GM12874 (cell line): Measurements from ENCODE around the gene FSTL5.

Experiments used
- TF ChIP-seq, protein P1 (sequence below): IDR thresholded peaks from 2 replicates; pipeline ENCODE4 v1.5.1; 2011; ENCODE audit warnings: low read depth, mild to moderate bottlenecking, control low read depth, low read length, moderate library complexity; ENCODE audit not compliant: insufficient read depth

Gene FSTL5

GRCh38 chr4:161376275-161376674, 787.5 kb downstream of the FSTL5 start:
- TF ChIP-seq, protein P1, sequence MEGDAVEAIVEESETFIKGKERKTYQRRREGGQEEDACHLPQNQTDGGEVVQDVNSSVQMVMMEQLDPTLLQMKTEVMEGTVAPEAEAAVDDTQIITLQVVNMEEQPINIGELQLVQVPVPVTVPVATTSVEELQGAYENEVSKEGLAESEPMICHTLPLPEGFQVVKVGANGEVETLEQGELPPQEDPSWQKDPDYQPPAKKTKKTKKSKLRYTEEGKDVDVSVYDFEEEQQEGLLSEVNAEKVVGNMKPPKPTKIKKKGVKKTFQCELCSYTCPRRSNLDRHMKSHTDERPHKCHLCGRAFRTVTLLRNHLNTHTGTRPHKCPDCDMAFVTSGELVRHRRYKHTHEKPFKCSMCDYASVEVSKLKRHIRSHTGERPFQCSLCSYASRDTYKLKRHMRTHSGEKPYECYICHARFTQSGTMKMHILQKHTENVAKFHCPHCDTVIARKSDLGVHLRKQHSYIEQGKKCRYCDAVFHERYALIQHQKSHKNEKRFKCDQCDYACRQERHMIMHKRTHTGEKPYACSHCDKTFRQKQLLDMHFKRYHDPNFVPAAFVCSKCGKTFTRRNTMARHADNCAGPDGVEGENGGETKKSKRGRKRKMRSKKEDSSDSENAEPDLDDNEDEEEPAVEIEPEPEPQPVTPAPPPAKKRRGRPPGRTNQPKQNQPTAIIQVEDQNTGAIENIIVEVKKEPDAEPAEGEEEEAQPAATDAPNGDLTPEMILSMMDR, result no peak

- TF ChIP-seq, protein P1, result no peak
Observed at GRCh38 chr4:161364681-161365080, 799.1 kb downstream of the FSTL5 start.

DNA sequence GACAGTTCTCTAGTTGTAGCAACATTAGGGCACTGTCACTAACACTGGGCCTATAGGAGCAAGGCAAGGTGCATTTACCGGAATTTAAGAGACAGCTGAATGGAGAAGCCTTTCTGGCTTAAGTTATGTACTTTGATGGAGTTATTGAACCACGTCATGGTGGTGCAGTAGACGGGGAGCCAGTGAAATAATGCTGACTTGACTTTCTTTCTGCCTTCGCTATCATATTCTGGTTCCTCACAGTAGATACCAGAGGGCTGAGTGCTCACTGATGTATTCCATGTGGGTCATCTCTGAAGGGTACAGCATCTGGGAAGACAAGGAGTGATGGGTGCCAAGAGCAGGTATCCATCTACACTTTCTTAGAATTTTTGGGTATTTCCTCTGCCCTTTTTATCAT, 802.8 kb downstream of the FSTL5 start:
- TF ChIP-seq, protein P1, result no peak

GRCh38 chr4:161359491-161359890, 804.3 kb downstream of the FSTL5 start:
- TF ChIP-seq, protein P1, result no peak

DNA sequence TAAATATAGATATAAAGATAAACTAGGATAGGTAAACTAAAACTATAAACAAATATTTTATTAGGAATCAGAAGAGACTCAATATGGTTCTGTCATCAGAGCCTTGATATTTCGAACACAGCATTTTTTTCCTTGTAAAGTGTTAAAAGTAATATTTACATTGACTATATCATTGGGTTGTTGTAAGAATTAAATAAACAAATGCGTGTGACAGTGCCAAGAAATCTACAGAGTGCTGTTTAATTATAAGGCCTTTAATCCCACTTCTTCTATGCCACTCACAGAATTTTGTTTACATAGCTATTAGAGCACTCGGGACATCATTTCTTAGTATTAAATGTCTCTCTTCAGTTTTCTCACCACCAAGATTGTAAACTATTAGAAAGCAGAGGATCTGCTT, 807.4 kb downstream of the FSTL5 start:
- TF ChIP-seq, protein P1, result no peak

DNA sequence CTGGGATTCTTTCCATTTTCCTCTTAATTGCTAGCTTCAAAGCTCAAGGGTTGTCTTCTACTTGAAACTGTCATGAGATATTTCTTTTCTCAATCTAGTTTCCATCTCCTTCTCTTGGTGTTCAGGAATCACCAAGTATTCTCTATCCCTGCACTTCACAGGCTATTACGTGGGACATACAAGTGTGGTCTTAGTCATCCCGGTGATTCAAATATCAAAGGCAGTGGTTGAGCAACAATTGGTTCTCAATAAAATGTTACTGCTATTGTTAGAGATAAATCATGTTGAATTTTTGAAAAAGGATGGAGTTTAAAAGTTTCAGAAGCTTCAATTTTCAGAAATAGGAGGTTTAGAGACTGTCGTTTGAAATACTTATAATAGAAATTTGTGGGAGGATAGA, 812.9 kb downstream of the FSTL5 start:
- TF ChIP-seq, protein P1, result no peak

DNA sequence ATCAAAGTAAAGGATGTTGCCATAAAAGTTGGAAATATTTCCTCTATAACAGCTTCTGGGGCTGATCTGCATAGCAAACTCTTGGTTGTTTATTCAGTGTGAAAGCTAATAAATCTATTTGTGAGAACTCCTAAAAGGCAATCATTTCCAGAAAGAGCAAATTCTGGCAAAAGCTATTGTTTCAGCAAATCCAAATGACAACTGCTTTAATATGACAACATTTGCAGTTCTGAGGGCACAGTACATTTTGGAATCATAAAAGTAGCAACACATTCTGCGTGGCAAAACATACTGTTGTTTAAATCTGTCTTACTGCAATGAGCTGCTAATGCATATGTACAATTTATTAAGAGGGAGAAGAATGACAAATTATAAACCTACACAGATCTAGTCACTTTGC, 818.1 kb downstream of the FSTL5 start:
- TF ChIP-seq, protein P1, result no peak

GRCh38 chr4:161343569-161343950, 820.2 kb downstream of the FSTL5 start:
- TF ChIP-seq, protein P1, result no peak
